Measurements from ENCODE around the gene SMPD2. TPM values are rescaled to one million over a fixed set of nuclear protein-coding genes. Genes with fewer than 3 reads are reported as not detected.

The SMPD2 gene
- total and polyA plus RNA-seq, 9 of the 15 experiments (the other 6 are each of a cell fraction or from before 2014, with no cell fraction given), result 0.13 to 21.8 (median 18.3) TPM

DNA sequence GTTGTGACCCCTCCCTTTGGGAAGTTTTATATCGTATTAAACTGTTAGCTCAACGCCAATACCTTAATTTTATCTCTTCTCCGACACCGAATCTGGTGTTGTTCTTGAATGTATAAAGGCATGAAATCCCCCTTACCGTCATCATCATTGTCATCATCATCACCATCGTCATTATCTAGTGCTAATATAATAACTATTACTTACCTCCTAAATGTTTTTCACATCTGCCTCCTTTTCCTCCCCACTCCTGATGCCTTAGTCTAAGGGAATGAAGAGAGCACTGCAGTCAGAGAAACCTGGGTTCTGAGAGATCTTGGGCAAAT is 43.2 kb downstream of the SMPD2 start (continued):
- TF ChIP-seq, protein P1, sequence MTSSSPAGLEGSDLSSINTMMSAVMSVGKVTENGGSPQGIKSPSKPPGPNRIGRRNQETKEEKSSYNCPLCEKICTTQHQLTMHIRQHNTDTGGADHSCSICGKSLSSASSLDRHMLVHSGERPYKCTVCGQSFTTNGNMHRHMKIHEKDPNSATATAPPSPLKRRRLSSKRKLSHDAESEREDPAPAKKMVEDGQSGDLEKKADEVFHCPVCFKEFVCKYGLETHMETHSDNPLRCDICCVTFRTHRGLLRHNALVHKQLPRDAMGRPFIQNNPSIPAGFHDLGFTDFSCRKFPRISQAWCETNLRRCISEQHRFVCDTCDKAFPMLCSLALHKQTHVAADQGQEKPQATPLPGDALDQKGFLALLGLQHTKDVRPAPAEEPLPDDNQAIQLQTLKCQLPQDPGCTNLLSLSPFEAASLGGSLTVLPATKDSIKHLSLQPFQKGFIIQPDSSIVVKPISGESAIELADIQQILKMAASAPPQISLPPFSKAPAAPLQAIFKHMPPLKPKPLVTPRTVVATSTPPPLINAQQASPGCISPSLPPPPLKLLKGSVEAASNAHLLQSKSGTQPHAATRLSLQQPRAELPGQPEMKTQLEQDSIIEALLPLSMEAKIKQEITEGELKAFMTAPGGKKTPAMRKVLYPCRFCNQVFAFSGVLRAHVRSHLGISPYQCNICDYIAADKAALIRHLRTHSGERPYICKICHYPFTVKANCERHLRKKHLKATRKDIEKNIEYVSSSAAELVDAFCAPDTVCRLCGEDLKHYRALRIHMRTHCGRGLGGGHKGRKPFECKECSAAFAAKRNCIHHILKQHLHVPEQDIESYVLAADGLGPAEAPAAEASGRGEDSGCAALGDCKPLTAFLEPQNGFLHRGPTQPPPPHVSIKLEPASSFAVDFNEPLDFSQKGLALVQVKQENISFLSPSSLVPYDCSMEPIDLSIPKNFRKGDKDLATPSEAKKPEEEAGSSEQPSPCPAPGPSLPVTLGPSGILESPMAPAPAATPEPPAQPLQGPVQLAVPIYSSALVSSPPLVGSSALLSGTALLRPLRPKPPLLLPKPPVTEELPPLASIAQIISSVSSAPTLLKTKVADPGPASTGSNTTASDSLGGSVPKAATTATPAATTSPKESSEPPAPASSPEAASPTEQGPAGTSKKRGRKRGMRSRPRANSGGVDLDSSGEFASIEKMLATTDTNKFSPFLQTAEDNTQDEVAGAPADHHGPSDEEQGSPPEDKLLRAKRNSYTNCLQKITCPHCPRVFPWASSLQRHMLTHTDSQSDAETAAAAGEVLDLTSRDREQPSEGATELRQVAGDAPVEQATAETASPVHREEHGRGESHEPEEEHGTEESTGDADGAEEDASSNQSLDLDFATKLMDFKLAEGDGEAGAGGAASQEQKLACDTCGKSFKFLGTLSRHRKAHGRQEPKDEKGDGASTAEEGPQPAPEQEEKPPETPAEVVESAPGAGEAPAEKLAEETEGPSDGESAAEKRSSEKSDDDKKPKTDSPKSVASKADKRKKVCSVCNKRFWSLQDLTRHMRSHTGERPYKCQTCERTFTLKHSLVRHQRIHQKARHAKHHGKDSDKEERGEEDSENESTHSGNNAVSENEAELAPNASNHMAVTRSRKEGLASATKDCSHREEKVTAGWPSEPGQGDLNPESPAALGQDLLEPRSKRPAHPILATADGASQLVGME (CRISPR knock-in tag; IDR thresholded peaks at IDR 0.05), result no peak
- TF ChIP-seq ZNF696 (CRISPR knock-in tag; conservative IDR thresholded peaks at IDR 0.05), result no peak
- TF ChIP-seq NRF1 (conservative IDR thresholded peaks at IDR 0.05 in 1 of 2, IDR thresholded peaks at IDR 0.05 in 1 of 2), result 0 out of 4 replicates have a peak, but pooled peaks of 1 of the 2 experiments have one; percentile 12
- TF ChIP-seq HMG20A (CRISPR knock-in tag; conservative IDR thresholded peaks at IDR 0.05), result no peak
- no peak for TF ChIP-seq TFAM (CRISPR knock-in tag; conservative IDR thresholded peaks at IDR 0.05)
- TF ChIP-seq, protein P2, sequence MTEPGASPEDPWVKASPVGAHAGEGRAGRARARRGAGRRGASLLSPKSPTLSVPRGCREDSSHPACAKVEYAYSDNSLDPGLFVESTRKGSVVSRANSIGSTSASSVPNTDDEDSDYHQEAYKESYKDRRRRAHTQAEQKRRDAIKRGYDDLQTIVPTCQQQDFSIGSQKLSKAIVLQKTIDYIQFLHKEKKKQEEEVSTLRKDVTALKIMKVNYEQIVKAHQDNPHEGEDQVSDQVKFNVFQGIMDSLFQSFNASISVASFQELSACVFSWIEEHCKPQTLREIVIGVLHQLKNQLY (CRISPR knock-in tag; conservative IDR thresholded peaks at IDR 0.05), result no peak
- TF ChIP-seq ATF1 (CRISPR knock-in tag; IDR thresholded peaks at IDR 0.05), result no peak
- peak; percentile 42 for TF ChIP-seq ATF1 (tag; IDR thresholded peaks at IDR 0.05)
- TF ChIP-seq FOXA1 (IDR thresholded peaks at IDR 0.05; ENCODE audit: borderline replicate concordance), result 0 out of 2 replicates have a peak, but pooled peaks have one; percentile 2
